ENCODE data around the gene TOMT. TPM values are rescaled to one million over a fixed set of nuclear protein-coding genes. Genes with fewer than 3 reads are reported as not detected.

TOMT gene
- total and polyA plus RNA-seq, 11 donors, result 0.23 TPM; not detected in 10

GRCh38 chr11:72067266-72067665 is 38.5 kb upstream of the TOMT start:
- peaks cover 0 to 31% (median 3%) of the 10 kb centered on the region in 9 donors for H3K36me3 ChIP-seq
- peaks cover 7 to 62% (median 32%) of the 10 kb centered on the region in 12 donors for H3K4me1 ChIP-seq
- H3K27ac ChIP-seq, result peak overlapping the region in 10 of 12 donors; percentile 11 to 80 (median 29)
- ATAC-seq (peak in 1 of 4 donors; percentile 21), DNase-seq (no peak)
- H3K27me3 ChIP-seq, result no peaks in the 10 kb centered on the region
- H3K9me3 ChIP-seq, result no peaks in the 10 kb centered on the region
- TF ChIP-seq, protein P1, sequence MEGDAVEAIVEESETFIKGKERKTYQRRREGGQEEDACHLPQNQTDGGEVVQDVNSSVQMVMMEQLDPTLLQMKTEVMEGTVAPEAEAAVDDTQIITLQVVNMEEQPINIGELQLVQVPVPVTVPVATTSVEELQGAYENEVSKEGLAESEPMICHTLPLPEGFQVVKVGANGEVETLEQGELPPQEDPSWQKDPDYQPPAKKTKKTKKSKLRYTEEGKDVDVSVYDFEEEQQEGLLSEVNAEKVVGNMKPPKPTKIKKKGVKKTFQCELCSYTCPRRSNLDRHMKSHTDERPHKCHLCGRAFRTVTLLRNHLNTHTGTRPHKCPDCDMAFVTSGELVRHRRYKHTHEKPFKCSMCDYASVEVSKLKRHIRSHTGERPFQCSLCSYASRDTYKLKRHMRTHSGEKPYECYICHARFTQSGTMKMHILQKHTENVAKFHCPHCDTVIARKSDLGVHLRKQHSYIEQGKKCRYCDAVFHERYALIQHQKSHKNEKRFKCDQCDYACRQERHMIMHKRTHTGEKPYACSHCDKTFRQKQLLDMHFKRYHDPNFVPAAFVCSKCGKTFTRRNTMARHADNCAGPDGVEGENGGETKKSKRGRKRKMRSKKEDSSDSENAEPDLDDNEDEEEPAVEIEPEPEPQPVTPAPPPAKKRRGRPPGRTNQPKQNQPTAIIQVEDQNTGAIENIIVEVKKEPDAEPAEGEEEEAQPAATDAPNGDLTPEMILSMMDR (IDR thresholded peaks at IDR 0.05), result no peak
- no peak for TF ChIP-seq POLR2A (IDR thresholded peaks at IDR 0.05)
- no peak overlapping the region for H3K4me3 ChIP-seq
- intact Hi-C loops (cut with DNase I), result no loop called here

DNA sequence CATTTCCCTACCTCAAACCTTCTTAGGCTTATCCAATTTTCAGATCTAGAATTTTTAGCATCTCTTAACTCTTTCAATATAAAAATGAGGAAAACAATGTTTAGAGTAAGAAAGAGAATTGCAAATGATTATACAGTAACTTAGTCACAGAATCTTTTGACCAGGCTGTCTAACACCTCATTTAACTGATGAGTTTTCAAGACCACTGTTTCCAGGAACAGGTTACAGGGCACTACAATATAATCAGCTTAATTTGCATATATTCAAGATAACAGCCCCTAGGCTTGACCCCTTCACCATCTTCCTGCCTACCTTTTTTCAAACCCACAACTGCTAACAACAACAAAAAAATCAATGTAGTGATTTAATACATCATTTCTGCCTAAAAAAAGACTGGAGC is 38.0 kb upstream of the TOMT start:
- ATAC-seq, result no peak
- Histone ChIP-seq H3K4me3 (no peak overlapping the region), H3K4me1 (peaks cover 7 to 66% (median 32%) of the 10 kb centered on the region in 12 donors), H3K9me3 (no peaks in the 10 kb centered on the region), H3K36me3 (peaks cover 0 to 27% (median 3%) of the 10 kb centered on the region in 9 donors), H3K27me3 (no peaks in the 10 kb centered on the region), H3K27ac (peak overlapping the region in 4 of 12 donors; percentile 33 to 80 (median 46))
- intact Hi-C loops (cut with DNase I), result no loop called here
- DNase-seq, result no peak
- TF ChIP-seq POLR2A (IDR thresholded peaks at IDR 0.05), result no peak
- TF ChIP-seq, protein P1 (IDR thresholded peaks at IDR 0.05), result no peak

- Histone ChIP-seq H3K27me3 (no peaks in the 10 kb centered on the region), H3K4me3 (peak overlapping the region in 1 of 12 donors; percentile 39), H3K4me1 (peaks cover 7 to 67% (median 32%) of the 10 kb centered on the region in 12 donors), H3K9me3 (no peaks in the 10 kb centered on the region), H3K36me3 (peaks cover 0 to 23% (median 3%) of the 10 kb centered on the region in 9 donors), H3K27ac (peak overlapping the region in 11 of 12 donors; percentile 31 to 86 (median 68))
- DNase-seq, result no peak
- TF ChIP-seq, protein P1 (IDR thresholded peaks at IDR 0.05), result no peak
- TF ChIP-seq POLR2A (IDR thresholded peaks at IDR 0.05), result no peak
- peak in 2 of 4 donors; percentile 19 to 50 for ATAC-seq
- intact Hi-C loops (cut with DNase I), result no loop called here
These were observed 36.5 kb upstream of the TOMT start for GRCh38 chr11:72069200-72069599.

GRCh38 chr11:72069787-72070251 is 35.9 kb upstream of the TOMT start:
- Histone ChIP-seq H3K9me3 (no peaks in the 10 kb centered on the region), H3K27ac (peak overlapping the region in 11 of 12 donors; percentile 31 to 86 (median 68)), H3K4me1 (peaks cover 7 to 69% (median 32%) of the 10 kb centered on the region in 12 donors), H3K36me3 (peaks cover 0 to 16% (median 0%) of the 10 kb centered on the region in 9 donors), H3K27me3 (no peaks in the 10 kb centered on the region), H3K4me3 (peak overlapping the region in 1 of 12 donors; percentile 39)
- DNase-seq, result peak; percentile 75 to 91 (median 87)
- intact Hi-C loops (cut with DNase I), result no loop called here
- TF ChIP-seq, protein P1 (IDR thresholded peaks at IDR 0.05), result no peak
- peak in 1 of 2 donors; percentile 50 for TF ChIP-seq POLR2A (IDR thresholded peaks at IDR 0.05)
- ATAC-seq, result peak; percentile 88 to 99 (median 97)
- 7 to 23% (median 15%) methylated on average over 2 of the region's 2 CpGs for WGBS, 4 donors

Data from heart left ventricle (tissue), 16 donors.